Measurements from ENCODE around the gene CTDSP2. TPM values are rescaled to one million over a fixed set of nuclear protein-coding genes. Genes with fewer than 3 reads are reported as not detected.

CTDSP2 gene
- total RNA-seq, 1 experiment from 2014 or later = 14.2 TPM

GRCh38 chr12:57826966-57827365 lies 19.6 kb downstream of the CTDSP2 start:
- H3K27me3 ChIP-seq (ENCODE audit: low read length) = no peaks in the 10 kb centered on the region
- no peak overlapping the region for H3K4me3 ChIP-seq (ENCODE audit: low read length)
- H3K9me3 ChIP-seq (ENCODE audit: low read length) = no peaks in the 10 kb centered on the region
- H3K9ac ChIP-seq (ENCODE audit: low read length) = no peak overlapping the region
- H2AFZ ChIP-seq (ENCODE audit: low read length) = no peak overlapping the region
- no peak overlapping the region for H3K27ac ChIP-seq (ENCODE audit: low read length)
- H3K4me1 ChIP-seq (ENCODE audit: low read length) = no peaks in the 10 kb centered on the region
- H4K20me1 ChIP-seq (ENCODE audit: insufficient read depth, low read depth, low read length) = peaks cover 6% of the 10 kb centered on the region; the same call in 1 of the 2 replicates
- H3K36me3 ChIP-seq (ENCODE audit: insufficient read depth, low read length) = no peaks in the 10 kb centered on the region
- H3K79me2 ChIP-seq (ENCODE audit: low read length) = no peaks in the 10 kb centered on the region
- no peaks in the 10 kb centered on the region for H3K9me2 ChIP-seq (replicated peaks; ENCODE audit: insufficient read depth, low read length)
- H3K4me2 ChIP-seq (ENCODE audit: low read depth, low read length, poor library complexity, severe bottlenecking) = no peak overlapping the region
- DNase-seq = no peak

DNA sequence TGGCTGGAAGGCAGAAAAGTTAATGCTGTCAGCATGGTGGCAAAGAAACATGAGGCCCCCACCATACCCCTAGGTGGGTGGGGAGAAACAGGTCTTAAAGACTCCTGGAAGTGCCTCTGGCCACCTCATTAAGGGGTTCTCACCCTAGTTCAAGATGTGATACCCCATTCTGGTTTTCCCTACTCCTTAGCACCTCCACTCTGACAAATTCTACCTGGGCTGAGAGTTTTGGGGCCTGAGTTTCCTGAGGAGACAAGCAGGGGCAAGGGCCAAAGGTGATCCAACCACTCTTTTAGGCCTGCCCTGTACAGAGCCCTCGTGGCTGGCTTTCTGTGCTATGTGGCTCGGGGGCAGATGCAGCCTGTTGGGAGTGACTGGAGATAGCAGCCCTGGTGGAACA lies 20.1 kb downstream of the CTDSP2 start:
- no peak for DNase-seq
- Histone ChIP-seq H3K36me3 (ENCODE audit: insufficient read depth, low read length) (no peaks in the 10 kb centered on the region), H3K9ac (ENCODE audit: low read length) (no peak overlapping the region), H3K9me3 (ENCODE audit: low read length) (no peaks in the 10 kb centered on the region), H3K27ac (ENCODE audit: low read length) (no peak overlapping the region), H3K27me3 (ENCODE audit: low read length) (no peaks in the 10 kb centered on the region), H2AFZ (ENCODE audit: low read length) (no peak overlapping the region), H3K4me2 (ENCODE audit: low read depth, low read length, poor library complexity, severe bottlenecking) (no peak overlapping the region), H3K9me2 (replicated peaks; ENCODE audit: insufficient read depth, low read length) (no peaks in the 10 kb centered on the region), H4K20me1 (ENCODE audit: insufficient read depth, low read depth, low read length) (no peaks in the 10 kb centered on the region; the same call in 1 of the 2 replicates), H3K4me3 (ENCODE audit: low read length) (no peak overlapping the region), H3K79me2 (ENCODE audit: low read length) (no peaks in the 10 kb centered on the region), H3K4me1 (ENCODE audit: low read length) (no peaks in the 10 kb centered on the region)

DNA sequence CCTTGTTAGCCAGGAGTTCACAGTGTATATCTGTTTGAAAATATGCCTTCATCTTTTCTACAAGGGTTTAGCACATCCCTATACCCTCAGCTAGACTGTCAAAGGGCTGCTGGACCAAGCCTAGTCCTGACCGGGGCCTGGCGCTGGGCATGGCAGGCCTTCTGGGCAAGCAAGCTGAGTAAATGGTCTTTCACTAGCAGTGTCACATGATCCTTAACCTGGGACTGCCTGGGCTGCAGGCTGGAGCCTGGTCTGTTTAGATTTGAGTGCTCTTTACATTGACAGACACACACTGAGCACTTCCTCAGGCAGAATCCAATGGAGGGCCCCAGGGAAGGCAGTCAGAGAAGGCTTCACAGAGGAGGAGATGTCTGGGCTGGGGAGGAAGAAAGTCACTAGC lies 21.1 kb downstream of the CTDSP2 start:
- no peak overlapping the region for H3K4me3 ChIP-seq (ENCODE audit: low read length)
- H3K4me2 ChIP-seq (ENCODE audit: low read depth, low read length, poor library complexity, severe bottlenecking) = no peak overlapping the region
- no peaks in the 10 kb centered on the region for H3K9me3 ChIP-seq (ENCODE audit: low read length)
- H4K20me1 ChIP-seq (ENCODE audit: insufficient read depth, low read depth, low read length) = no peaks in the 10 kb centered on the region
- no peak for DNase-seq
- H3K4me1 ChIP-seq (ENCODE audit: low read length) = no peaks in the 10 kb centered on the region
- no peaks in the 10 kb centered on the region for H3K36me3 ChIP-seq (ENCODE audit: insufficient read depth, low read length)
- H3K27me3 ChIP-seq (ENCODE audit: low read length) = no peaks in the 10 kb centered on the region
- H3K9me2 ChIP-seq (replicated peaks; ENCODE audit: insufficient read depth, low read length) = no peaks in the 10 kb centered on the region
- H2AFZ ChIP-seq (ENCODE audit: low read length) = no peak overlapping the region
- H3K27ac ChIP-seq (ENCODE audit: low read length) = no peak overlapping the region
- H3K79me2 ChIP-seq (ENCODE audit: low read length) = no peaks in the 10 kb centered on the region
- H3K9ac ChIP-seq (ENCODE audit: low read length) = no peak overlapping the region

DNA sequence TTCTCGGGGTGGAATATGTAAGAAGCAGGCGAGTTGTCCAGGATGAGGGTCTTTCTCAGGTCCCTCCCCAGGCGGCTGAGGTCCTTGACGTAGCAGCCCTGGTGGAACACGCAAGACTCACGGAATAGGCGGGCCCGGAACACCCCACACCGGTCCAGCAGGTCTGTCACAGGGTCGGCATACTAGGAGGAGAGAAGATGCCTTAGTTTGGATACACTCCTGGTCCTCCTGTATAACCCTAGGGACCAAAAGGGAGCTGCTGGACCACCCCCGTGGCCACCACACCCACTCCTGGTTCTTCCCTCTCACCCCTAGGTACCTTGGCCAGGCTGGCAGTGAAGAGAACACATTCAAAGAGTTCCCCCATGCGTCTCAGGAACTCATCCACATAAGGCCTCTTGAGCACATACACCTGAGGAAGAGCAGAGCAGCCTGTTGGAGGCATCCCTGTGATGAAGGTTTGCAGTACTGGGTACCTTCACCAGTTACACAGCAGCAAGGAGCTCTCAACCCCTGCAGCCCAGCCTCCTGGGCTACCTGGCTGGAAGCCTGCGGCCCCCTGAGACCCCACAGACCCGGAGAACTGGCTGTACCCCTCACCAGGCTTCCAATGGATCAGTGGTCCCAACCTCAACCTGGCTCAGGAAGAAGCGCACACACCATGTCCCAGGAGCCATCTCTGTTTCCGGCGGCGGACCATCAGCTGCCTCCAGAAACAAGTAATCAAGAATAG lies 22.5 kb downstream of the CTDSP2 start:
- H3K4me1 ChIP-seq (ENCODE audit: low read length) = no peaks in the 10 kb centered on the region
- no peaks in the 10 kb centered on the region for H4K20me1 ChIP-seq (ENCODE audit: insufficient read depth, low read depth, low read length)
- no peaks in the 10 kb centered on the region for H3K36me3 ChIP-seq (ENCODE audit: insufficient read depth, low read length)
- no peaks in the 10 kb centered on the region for H3K27me3 ChIP-seq (ENCODE audit: low read length)
- no peaks in the 10 kb centered on the region for H3K9me2 ChIP-seq (replicated peaks; ENCODE audit: insufficient read depth, low read length)
- H3K4me2 ChIP-seq (ENCODE audit: low read depth, low read length, poor library complexity, severe bottlenecking) = no peak overlapping the region
- H3K27ac ChIP-seq (ENCODE audit: low read length) = no peak overlapping the region
- no peak overlapping the region for H2AFZ ChIP-seq (ENCODE audit: low read length)
- no peak overlapping the region for H3K9ac ChIP-seq (ENCODE audit: low read length)
- no peaks in the 10 kb centered on the region for H3K9me3 ChIP-seq (ENCODE audit: low read length)
- no peaks in the 10 kb centered on the region for H3K79me2 ChIP-seq (ENCODE audit: low read length)
- no peak for DNase-seq
- no peak overlapping the region for H3K4me3 ChIP-seq (ENCODE audit: low read length)

GRCh38 chr12:57823131-57823907 lies 23.2 kb downstream of the CTDSP2 start:
- Histone ChIP-seq H3K4me2 (ENCODE audit: low read depth, low read length, poor library complexity, severe bottlenecking) (no peak overlapping the region), H3K27ac (ENCODE audit: low read length) (no peak overlapping the region), H3K4me1 (ENCODE audit: low read length) (peaks cover 6% of the 10 kb centered on the region), H3K79me2 (ENCODE audit: low read length) (no peaks in the 10 kb centered on the region), H4K20me1 (ENCODE audit: insufficient read depth, low read depth, low read length) (no peaks in the 10 kb centered on the region), H3K36me3 (ENCODE audit: insufficient read depth, low read length) (no peaks in the 10 kb centered on the region), H3K9me3 (ENCODE audit: low read length) (no peaks in the 10 kb centered on the region), H3K27me3 (ENCODE audit: low read length) (no peaks in the 10 kb centered on the region), H3K9me2 (replicated peaks; ENCODE audit: insufficient read depth, low read length) (no peaks in the 10 kb centered on the region), H3K9ac (ENCODE audit: low read length) (no peak overlapping the region), H2AFZ (ENCODE audit: low read length) (no peak overlapping the region), H3K4me3 (ENCODE audit: low read length) (no peak overlapping the region)
- no peak for DNase-seq

GRCh38 chr12:57822392-57823130 lies 24.0 kb downstream of the CTDSP2 start:
- Histone ChIP-seq H3K9ac (ENCODE audit: low read length) (no peak overlapping the region), H3K36me3 (ENCODE audit: insufficient read depth, low read length) (no peaks in the 10 kb centered on the region), H4K20me1 (ENCODE audit: insufficient read depth, low read depth, low read length) (no peaks in the 10 kb centered on the region)

GRCh38 chr12:57821474-57822214 lies 24.9 kb downstream of the CTDSP2 start:
- Histone ChIP-seq H3K9me2 (replicated peaks; ENCODE audit: insufficient read depth, low read length) (no peaks in the 10 kb centered on the region), H3K27ac (ENCODE audit: low read length) (no peak overlapping the region), H3K9me3 (ENCODE audit: low read length) (no peaks in the 10 kb centered on the region), H3K4me3 (ENCODE audit: low read length) (no peak overlapping the region), H3K27me3 (ENCODE audit: low read length) (no peaks in the 10 kb centered on the region), H3K79me2 (ENCODE audit: low read length) (no peaks in the 10 kb centered on the region), H3K4me1 (ENCODE audit: low read length) (peaks cover 6% of the 10 kb centered on the region), H4K20me1 (ENCODE audit: insufficient read depth, low read depth, low read length) (no peaks in the 10 kb centered on the region), H2AFZ (ENCODE audit: low read length) (no peak overlapping the region), H3K9ac (ENCODE audit: low read length) (no peak overlapping the region), H3K4me2 (ENCODE audit: low read depth, low read length, poor library complexity, severe bottlenecking) (no peak overlapping the region), H3K36me3 (ENCODE audit: insufficient read depth, low read length) (no peaks in the 10 kb centered on the region)
- no peak for DNase-seq

More at GRCh38 chr12:57822392-57823130, 24.0 kb downstream of the CTDSP2 start:
- Histone ChIP-seq H3K79me2 (ENCODE audit: low read length) (no peaks in the 10 kb centered on the region), H3K4me2 (ENCODE audit: low read depth, low read length, poor library complexity, severe bottlenecking) (no peak overlapping the region), H3K9me3 (ENCODE audit: low read length) (no peaks in the 10 kb centered on the region), H3K4me1 (ENCODE audit: low read length) (peaks cover 6% of the 10 kb centered on the region), H3K4me3 (ENCODE audit: low read length) (no peak overlapping the region), H3K27me3 (ENCODE audit: low read length) (no peaks in the 10 kb centered on the region), H2AFZ (ENCODE audit: low read length) (no peak overlapping the region), H3K27ac (ENCODE audit: low read length) (no peak overlapping the region), H3K9me2 (replicated peaks; ENCODE audit: insufficient read depth, low read length) (no peaks in the 10 kb centered on the region)
- no peak for DNase-seq
